GM21423 (cell line): ENCODE measurements around the gene LPCAT4.
"Not testable (repeated sequence)": the region's sequence is repeated elsewhere in the genome, so short reads cannot be mapped to it uniquely, and the experiment has no call there.

Experiments used
- ATAC-seq: cut with Tn5 transposase; IDR thresholded peaks from one replicate; pipeline ENCODE4 v1.9.1; 2021; ENCODE audit warnings: mild to moderate bottlenecking, moderate library complexity; ENCODE audit not compliant: unreplicated experiment

The LPCAT4 gene

GRCh38 chr15:34364041-34364440 lies 3.0 kb downstream of the LPCAT4 start:
- no peak for ATAC-seq

GRCh38 chr15:34362047-34362773 lies 4.8 kb downstream of the LPCAT4 start:
- no peak for ATAC-seq

- no peak for ATAC-seq
These were observed 5.7 kb downstream of the LPCAT4 start for GRCh38 chr15:34361278-34361677.

- ATAC-seq = no peak
These were observed 6.7 kb downstream of the LPCAT4 start for GRCh38 chr15:34360298-34360697.

- no peak for ATAC-seq
These were observed 7.6 kb downstream of the LPCAT4 start for GRCh38 chr15:34359416-34359815.

GRCh38 chr15:34358948-34359347 lies 8.0 kb downstream of the LPCAT4 start:
- no peak for ATAC-seq

- no peak for ATAC-seq
These were observed 8.6 kb downstream of the LPCAT4 start for GRCh38 chr15:34358367-34358766.

- no peak for ATAC-seq
These were observed 9.3 kb downstream of the LPCAT4 start for GRCh38 chr15:34357653-34358052.

GRCh38 chr15:34355241-34355640 lies 11.8 kb downstream of the LPCAT4 start:
- no peak for ATAC-seq

GRCh38 chr15:34354286-34354685 lies 12.7 kb downstream of the LPCAT4 start:
- ATAC-seq = no peak

GRCh38 chr15:34353627-34354026 lies 13.4 kb downstream of the LPCAT4 start:
- no peak for ATAC-seq

- not testable (repeated sequence) for ATAC-seq
These were observed 14.0 kb downstream of the LPCAT4 start for GRCh38 chr15:34352996-34353395.

- no peak for ATAC-seq
These were observed 17.2 kb downstream of the LPCAT4 start for GRCh38 chr15:34349769-34350168.

GRCh38 chr15:34348735-34349300 lies 18.2 kb downstream of the LPCAT4 start:
- ATAC-seq = no peak

- no peak for ATAC-seq
These were observed 18.9 kb downstream of the LPCAT4 start for GRCh38 chr15:34347951-34348638.

GRCh38 chr15:34342737-34343575 lies 24.0 kb downstream of the LPCAT4 start, which contains the start of the genes NOP10 and NUTM1:
Gene NOP10, minus strand, starts transcription at chr15:34343136. Its CDS starts 63 bp downstream, at chr15:34343073.
Gene NUTM1, plus strand, starts transcription at chr15:34343315. Its CDS starts 382 bp downstream, at chr15:34343697.
- peak; percentile 93 for ATAC-seq

- not testable (repeated sequence) for ATAC-seq
These were observed 24.7 kb downstream of the LPCAT4 start for GRCh38 chr15:34342213-34342736.

- no peak for ATAC-seq
These were observed 25.4 kb downstream of the LPCAT4 start for GRCh38 chr15:34341381-34342212.

- no peak for ATAC-seq
These were observed 27.1 kb downstream of the LPCAT4 start for GRCh38 chr15:34339946-34340345.

- no peak for ATAC-seq
These were observed 28.6 kb downstream of the LPCAT4 start for GRCh38 chr15:34338347-34338746.
